ENCODE results near the gene EID2. TPM values are rescaled to one million over a fixed set of nuclear protein-coding genes. Genes with fewer than 3 reads are reported as not detected.

EID2 gene
- total RNA-seq, 4 donors from 2014 or later, result 6.0 to 10.5 (median 9.5) TPM

GRCh38 chr19:39557811-39558623, 18.1 kb upstream of the EID2 start:
- TF ChIP-seq CTCF (IDR thresholded peaks at IDR 0.05) (no peak), POLR2A (IDR thresholded peaks at IDR 0.05) (no peak)
- Histone ChIP-seq H3K27ac (no peak overlapping the region), H3K9me3 (no peaks in the 10 kb centered on the region), H3K4me1 (peaks cover 0 to 8% (median 0%) of the 10 kb centered on the region in 3 donors), H3K36me3 (no peaks in the 10 kb centered on the region), H3K4me3 (no peak overlapping the region), H3K27me3 (peaks cover 0 to 9% (median 0%) of the 10 kb centered on the region in 4 donors)
- 33 to 45% methylated on average over 5 of the region's 5 CpGs for WGBS, 2 donors
- DNase-seq, result no peak
- intact Hi-C loops (cut with DNase I), result no loop called here

DNA sequence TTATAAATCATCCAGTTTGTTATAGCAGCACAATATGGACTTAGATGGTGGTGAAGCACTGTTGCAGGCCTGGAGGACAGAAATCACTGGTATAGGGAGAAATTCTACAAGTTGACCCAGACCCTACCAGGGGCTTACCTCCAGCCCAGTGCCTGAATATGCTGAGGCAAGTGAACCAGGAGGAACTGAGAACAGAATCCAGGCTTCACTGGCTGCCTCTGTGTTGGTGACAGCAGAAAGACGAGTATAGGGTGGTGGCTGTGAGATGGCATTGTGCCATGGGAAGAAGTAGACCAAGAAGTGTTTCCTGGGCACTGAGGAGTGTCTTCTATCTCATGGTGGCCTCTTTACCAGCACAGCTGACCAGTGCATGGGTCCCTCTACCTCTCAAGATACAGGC, 15.9 kb upstream of the EID2 start:
- no peak overlapping the region for H3K27ac ChIP-seq
- TF ChIP-seq CTCF (IDR thresholded peaks at IDR 0.05) (no peak), POLR2A (IDR thresholded peaks at IDR 0.05) (no peak)
- no peak overlapping the region for H3K4me3 ChIP-seq
- H3K4me1 ChIP-seq, result peaks cover 0 to 8% (median 0%) of the 10 kb centered on the region in 3 donors
- no peaks in the 10 kb centered on the region for H3K36me3 ChIP-seq
- no peak for DNase-seq
- intact Hi-C loops (cut with DNase I), result no loop called here
- peaks cover 0 to 8% (median 0%) of the 10 kb centered on the region in 4 donors for H3K27me3 ChIP-seq
- WGBS, 2 donors, result 36 to 50% methylated on average over 1 of the region's 1 CpG
- no peaks in the 10 kb centered on the region for H3K9me3 ChIP-seq

GRCh38 chr19:39554701-39555311, 14.8 kb upstream of the EID2 start:
- intact Hi-C loops (cut with DNase I), result loop anchor here (5.0 kb wide), 1 partner anchor 117 kb away; no protein-coding TSS in a partner anchor
- DNase-seq, result no peak
- H3K27me3 ChIP-seq, result peaks cover 0 to 8% (median 0%) of the 10 kb centered on the region in 4 donors
- H3K9me3 ChIP-seq, result no peaks in the 10 kb centered on the region
- no peak overlapping the region for H3K27ac ChIP-seq
- H3K36me3 ChIP-seq, result no peaks in the 10 kb centered on the region
- H3K4me1 ChIP-seq, result peaks cover 0 to 8% (median 0%) of the 10 kb centered on the region in 3 donors
- TF ChIP-seq POLR2A (IDR thresholded peaks at IDR 0.05) (no peak), CTCF (IDR thresholded peaks at IDR 0.05) (no peak)
- 60 to 65% methylated on average over 4 of the region's 4 CpGs for WGBS, 2 donors
- H3K4me3 ChIP-seq, result no peak overlapping the region

- Histone ChIP-seq H3K36me3 (no peaks in the 10 kb centered on the region), H3K4me1 (peaks cover 0 to 5% (median 0%) of the 10 kb centered on the region in 3 donors), H3K4me3 (no peak overlapping the region), H3K9me3 (no peaks in the 10 kb centered on the region), H3K27me3 (peaks cover 0 to 8% (median 0%) of the 10 kb centered on the region in 4 donors), H3K27ac (no peak overlapping the region)
- intact Hi-C loops (cut with DNase I), result loop anchor here (5.0 kb wide), 1 partner anchor 119 kb away; no protein-coding TSS in a partner anchor
- no peak for DNase-seq
- WGBS, 2 donors, result 52 to 70% methylated on average over 5 to 7 of the region's 7 CpGs
- TF ChIP-seq CTCF (IDR thresholded peaks at IDR 0.05) (no peak), POLR2A (IDR thresholded peaks at IDR 0.05) (no peak)
Measured at GRCh38 chr19:39553082-39553652, 13.2 kb upstream of the EID2 start.

DNA sequence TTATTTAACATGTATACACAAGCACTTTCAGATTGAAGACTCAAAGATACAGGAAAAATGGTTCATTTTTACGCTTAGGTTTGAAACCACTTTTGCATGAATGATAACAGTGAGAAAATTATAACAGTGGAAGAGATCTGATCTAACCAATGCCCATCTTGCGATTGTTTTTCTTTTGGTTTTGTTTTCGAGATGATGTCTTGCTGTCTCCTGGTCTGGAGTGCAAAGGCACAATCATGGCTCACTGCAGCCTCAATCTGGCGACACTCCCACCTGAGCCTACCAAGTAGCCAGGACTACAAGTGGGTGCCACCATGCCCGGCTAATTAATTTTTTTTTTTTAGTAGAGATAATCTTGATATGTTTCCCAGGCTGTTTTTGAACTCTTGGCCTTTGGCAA, 10.2 kb upstream of the EID2 start:
- Histone ChIP-seq H3K27ac (no peak overlapping the region), H3K4me3 (no peak overlapping the region), H3K36me3 (no peaks in the 10 kb centered on the region), H3K4me1 (no peaks in the 10 kb centered on the region), H3K27me3 (peaks cover 0 to 11% (median 0%) of the 10 kb centered on the region in 4 donors), H3K9me3 (no peaks in the 10 kb centered on the region)
- intact Hi-C loops (cut with DNase I), result loop anchor here (5.0 kb wide), 1 partner anchor 122 kb away; no protein-coding TSS in a partner anchor
- DNase-seq, result no peak
- TF ChIP-seq POLR2A (IDR thresholded peaks at IDR 0.05), result no peak
- no peak for TF ChIP-seq CTCF (IDR thresholded peaks at IDR 0.05)
- 80 to 81% methylated on average over 5 of the region's 5 CpGs for WGBS, 2 donors
